GM12873 (cell line): ENCODE results near the gene SH3BP2.

Experiments
- TF ChIP-seq, protein P1 (sequence below): IDR thresholded peaks from 2 replicates; pipeline ENCODE4 v1.5.1; 2012; ENCODE audit warnings: low read depth, mild to moderate bottlenecking, moderate library complexity, low read length, control low read depth; ENCODE audit not compliant: insufficient read depth; ENCODE audit errors: missing control alignments

SH3BP2 gene

DNA sequence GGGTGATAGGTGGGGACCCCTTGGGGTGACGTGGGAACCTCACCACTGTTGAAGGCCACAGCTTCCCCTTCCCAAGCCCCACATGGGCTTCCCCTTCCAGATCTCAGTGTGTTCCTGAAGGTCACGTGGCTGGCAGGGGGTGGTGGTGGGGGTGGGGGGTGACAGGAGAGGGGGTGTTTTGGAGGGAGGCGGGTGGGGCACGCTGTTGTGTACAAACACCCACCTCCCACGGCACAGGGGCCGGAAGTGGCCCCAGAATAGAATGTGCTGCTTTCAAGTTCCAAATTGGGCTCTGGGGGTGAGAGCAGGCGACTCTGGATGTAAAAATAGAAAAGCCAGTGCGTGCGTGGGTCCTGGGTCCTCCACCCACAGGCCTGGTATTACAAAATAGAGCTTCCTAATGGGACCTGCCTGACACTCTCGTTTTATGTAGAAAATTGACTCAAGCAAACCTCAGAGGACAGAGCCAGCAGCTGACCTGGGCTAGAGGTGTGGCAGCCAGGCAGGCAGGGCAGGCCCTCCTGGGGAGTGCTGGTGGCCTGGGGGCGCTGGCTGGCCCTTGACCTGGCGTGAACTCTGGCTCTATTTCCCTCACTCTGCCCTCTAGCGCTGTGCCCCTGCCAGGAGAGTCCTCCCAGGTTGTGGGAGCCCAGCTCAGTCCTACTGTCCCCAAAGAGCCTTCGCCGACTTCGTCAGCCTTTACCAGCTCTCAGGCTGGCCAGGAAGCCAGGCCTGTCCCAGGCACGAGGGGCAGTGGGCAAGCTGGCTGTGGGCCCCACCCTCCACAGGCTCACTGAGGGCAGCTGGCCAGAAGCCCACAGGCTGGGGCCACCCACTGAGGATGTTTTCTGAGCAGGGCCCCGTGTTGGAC is 5.4 kb upstream of the SH3BP2 start:
- TF ChIP-seq, protein P1, sequence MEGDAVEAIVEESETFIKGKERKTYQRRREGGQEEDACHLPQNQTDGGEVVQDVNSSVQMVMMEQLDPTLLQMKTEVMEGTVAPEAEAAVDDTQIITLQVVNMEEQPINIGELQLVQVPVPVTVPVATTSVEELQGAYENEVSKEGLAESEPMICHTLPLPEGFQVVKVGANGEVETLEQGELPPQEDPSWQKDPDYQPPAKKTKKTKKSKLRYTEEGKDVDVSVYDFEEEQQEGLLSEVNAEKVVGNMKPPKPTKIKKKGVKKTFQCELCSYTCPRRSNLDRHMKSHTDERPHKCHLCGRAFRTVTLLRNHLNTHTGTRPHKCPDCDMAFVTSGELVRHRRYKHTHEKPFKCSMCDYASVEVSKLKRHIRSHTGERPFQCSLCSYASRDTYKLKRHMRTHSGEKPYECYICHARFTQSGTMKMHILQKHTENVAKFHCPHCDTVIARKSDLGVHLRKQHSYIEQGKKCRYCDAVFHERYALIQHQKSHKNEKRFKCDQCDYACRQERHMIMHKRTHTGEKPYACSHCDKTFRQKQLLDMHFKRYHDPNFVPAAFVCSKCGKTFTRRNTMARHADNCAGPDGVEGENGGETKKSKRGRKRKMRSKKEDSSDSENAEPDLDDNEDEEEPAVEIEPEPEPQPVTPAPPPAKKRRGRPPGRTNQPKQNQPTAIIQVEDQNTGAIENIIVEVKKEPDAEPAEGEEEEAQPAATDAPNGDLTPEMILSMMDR, result peak; percentile 47

DNA sequence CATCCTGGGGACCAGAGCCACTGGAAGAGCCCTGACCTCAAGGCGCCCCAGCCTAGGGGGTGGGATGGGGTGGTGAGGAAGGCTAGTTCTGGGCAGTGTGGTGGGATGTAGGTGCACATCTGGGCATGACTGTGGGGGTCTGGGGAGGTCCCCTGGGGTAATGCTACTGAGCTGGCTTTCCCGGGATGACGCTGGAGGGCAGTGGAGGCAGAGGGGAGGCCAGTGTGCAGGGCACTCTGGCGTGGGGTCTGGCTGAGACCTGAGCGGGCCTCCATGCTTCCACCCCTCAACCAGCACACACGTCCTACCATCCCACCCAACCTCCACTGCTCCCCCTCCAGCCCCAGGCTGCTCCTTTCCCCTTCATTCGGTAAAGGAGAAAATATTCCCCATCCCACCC is 4.8 kb upstream of the SH3BP2 start:
- TF ChIP-seq, protein P1, result no peak

DNA sequence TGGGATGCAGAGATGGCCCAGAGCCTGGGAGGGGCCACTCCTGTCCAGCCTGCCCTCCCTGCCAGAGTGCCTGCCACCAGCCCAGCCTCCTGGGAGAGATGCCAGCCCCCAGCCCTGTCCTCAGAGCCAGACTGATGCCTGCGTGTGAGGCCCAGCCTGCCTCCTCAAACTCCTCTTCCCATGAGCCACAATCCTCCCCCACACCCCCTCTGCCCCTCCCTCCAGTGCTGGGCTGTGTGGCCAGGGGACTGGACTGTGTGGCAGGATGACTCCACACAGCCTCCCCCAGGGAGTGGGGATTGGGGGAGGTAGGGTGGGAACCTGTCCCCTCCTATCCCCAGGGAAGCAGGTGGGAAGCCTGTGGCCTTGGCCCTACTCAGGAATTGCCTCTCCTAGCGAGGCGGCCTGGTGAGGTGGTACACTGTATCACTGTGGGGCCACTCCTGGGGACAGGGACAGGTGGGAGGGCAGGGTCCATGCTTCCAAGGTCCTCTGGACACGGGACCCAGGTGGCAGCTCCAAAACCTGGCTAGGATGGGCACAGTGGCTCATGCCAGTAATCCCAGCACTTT is 4.3 kb upstream of the SH3BP2 start:
- TF ChIP-seq, protein P1, result no peak

DNA sequence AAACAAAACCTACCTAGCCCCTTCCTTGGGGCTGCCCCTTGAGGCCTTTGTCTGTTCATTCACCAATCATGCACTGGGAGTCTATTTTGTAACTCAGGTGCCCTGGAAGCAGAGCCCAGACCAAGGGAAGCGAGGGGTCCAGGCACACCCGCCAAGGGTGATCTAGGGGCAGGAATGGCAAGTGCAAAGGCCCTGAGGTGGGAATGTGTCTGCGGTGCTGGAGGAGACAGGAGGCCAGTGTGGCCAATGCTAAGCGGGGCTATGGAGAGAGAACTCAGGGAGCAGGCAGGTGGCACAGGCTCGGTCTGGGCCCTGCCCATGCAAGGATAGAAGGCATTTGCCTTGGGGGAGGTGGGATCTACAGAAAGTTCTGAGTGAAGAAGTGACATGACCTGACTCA is 3.5 kb upstream of the SH3BP2 start:
- TF ChIP-seq, protein P1, result no peak

DNA sequence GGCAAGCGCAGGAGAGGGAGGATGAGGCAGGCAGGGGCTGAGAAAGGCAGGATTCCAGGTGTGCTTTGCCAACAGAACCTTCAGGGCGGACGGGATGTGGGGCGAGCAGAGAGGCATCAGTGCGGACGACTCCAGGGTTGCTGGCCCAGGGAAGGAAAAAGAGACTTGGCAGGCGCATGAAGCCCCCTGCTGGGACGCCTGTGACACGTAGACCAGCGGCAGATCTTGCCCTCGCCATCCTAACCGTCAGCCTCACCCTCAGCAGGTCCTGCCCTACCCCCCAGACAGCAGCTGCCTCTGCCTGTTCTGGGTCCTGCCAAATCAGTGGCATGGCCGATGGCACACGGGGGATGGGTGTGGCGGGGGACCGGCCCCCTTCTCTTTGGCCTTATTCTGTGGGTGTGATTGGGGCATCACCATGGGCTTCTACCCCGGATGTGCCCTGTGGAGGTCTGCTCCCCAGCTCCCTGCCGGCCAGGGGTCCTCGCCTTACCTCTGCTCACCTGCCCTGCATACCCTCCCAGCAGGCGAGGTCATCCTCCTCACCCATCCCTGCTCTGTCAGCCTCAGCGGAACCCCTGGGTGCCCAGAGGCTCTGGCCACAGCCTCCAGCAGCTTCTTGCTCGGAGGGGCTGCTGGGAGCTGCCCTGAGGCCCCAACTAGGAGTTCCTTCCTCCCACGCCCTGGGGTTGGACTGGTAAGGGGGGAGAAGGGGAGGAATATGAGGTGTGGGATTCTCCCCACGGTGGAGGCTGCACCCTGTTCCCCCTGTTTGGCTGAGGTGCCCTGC is 2.9 kb upstream of the SH3BP2 start:
- TF ChIP-seq, protein P1, result no peak

DNA sequence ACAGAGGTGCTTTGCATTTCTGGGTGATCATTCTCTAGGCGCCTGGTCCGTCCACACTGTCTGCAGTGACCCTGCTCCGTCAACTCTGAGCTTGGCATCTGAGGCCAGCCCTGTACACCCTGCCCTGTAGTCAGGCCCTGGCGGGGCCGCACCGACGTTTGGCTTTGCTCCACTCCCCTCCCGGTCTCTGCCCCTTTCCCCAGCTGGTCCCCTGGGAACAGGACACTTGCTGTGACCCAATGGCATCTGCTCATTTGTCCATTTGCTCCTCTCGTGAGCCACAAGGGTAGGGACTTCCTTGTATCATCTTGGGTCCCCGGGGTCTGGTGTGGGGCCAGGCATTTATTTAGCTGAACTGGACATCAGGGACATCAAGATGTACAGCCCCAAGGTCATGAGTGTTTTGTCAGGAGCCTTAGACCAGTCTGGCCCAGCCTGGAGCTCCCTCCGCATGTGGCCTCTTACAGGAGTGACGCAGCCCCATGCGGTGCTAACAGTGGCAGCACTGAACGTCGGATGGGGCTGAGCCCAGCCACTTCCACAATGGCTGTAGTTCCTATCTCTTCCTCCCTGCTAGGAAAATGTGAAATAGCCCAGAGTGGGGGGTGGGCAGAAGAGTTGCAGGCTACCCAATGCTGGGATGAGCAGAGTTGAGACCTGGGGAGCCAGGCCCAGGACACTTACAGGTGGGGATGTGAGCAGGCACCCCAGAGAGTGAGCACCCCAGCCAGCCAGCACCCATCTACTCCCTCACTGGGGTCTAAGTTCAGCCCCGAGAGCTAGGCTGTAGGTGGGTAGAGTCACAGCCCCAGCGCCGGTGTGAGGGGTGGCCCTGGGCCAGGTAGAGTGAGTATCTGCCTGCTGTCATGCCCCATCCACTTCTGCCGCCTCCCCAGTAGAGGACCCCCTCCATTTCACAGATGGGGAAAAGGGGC is 2.0 kb upstream of the SH3BP2 start:
- TF ChIP-seq, protein P1, result no peak
